NCI-H526 (cell line): ENCODE measurements around the gene PTGIR.

ENCODE experiments used
- DNase-seq, 2 experiments: peaks; one replicate each; lab custom pipeline; 2025; lab: John Stamatoyannopoulos, UW

Gene PTGIR

DNA sequence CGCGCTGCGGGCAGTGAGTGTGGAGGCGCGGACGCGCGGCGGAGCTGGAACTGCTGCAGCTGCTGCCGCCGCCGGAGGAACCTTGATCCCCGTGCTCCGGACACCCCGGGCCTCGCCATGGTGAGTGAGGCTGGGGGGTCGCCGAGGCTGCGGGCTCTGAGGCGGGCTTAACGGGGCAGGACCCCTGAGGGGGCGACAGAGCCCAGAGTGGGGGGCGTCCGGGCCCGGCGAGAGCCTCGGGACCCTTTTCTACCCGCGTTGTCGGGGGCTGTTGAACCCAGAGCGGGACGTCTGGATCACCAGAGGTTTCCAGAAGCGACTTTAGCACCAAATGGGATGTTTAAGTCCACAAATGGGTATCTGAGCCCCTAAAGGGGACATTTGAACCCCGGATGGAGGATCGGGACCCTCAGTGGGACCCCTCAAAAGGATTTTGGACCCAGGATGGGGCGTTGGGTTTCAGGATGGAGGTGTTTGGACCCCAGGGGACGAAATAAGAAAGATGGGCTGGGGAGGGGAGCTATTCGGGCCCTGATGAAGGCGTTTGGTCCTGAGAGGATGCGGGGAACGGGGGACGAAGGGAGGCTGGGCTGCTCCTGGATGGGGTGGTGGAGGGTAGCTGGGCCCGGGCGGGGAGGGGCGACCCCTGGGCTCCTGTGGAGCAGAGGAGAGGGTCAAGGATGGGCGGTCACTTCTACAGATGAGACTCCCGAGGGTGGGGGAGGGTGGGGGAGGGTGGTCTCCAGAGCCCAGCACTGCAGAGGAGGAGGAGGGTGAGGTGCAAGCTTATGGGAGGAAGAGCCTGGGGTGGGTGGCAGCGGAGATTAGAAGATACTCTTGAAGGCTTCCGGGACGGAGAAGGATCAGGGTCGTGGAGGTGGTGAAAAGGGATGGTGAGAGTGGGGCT is 23.3 kb downstream of the PTGIR start, which contains the start of gene CALM3:
TSS of gene CALM3 (plus strand) at position 13 of the 907 bp plus-strand sequence. CDS start at position 118, 105 bp downstream.
- DNase-seq = peak in 1 of 2 experiments; percentile 38

DNA sequence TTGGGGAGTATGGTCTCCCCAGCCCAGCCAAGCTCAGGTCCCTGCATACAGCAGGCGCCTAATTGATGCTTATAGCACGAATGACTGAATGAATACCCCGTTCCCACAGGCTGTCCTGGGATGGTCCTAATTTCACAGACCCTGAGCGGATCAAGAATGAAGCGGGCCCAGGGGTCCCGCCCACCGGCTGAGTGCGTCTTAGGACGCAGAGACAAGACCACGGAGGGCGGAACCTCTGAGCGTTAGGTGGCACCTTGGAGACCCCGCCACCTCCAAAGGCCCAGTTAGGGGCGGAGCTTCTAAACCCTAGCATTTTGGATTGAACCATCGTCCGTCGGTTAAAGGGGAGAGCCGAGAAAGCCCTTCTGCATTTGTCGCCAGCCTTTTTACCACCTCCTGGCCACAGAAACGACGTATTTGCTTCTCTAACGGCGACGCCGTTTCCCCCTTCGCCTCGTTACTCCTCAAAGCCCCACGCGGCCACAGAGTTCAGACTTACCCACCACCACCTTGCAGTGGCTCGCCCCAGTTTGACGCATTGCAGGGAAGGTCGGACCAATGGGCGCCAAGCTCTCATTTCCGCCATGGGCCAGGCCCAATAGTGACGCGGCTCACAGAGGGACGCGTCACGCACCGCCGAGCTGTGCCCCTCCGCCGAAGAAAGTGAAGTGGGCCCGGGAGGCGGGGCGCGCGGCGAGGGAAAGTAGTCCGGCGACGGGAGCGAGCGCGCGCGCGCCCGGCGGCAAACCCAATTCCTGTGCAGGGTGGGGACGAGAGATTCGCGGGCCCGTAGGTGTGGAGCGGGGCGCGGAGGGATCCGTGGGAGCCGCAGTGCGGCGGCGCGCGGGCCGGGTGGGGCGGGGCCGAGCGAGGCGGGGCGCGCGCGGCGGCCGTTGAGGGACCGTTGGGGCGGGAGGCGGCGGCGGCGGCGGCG is 24.2 kb downstream of the PTGIR start:
- DNase-seq = peak; percentile 94 to 98

DNA sequence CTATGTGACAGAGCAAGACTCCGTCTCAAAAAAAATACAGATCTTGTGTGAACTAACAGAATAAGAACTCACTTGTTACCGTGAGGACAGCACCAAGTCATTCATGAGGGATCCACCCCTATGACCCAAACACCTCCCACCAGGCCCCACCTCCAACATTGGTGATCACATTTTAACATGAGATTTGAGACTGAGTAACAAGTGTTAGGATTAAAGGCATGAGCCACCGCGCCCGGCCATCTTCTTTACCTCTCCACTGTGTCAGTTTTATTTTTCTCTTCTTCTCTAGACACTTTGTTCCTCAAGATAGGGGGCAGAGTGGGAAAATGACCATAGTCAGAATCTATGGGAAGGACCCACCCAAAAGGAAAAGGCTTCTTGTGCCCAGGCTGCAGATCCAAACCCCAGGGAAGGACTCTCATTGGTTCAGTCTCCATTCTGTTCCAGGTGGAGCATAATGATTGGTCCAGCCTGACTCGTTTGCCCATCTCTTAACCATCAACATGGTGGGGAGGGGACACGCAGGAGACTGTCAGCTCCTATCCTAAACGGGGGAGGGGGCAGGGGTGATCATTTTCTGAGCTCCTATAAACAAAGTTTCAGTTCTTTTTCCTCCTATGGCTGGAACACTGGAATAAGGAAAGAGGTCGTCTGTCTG is 25.0 kb downstream of the PTGIR start:
- no peak for DNase-seq

- no peak for DNase-seq
Observed at GRCh38 chr19:46598372-46598917, 26.4 kb downstream of the PTGIR start.

- no peak for DNase-seq
Observed at GRCh38 chr19:46596008-46596407, 28.9 kb downstream of the PTGIR start.

- no peak for DNase-seq
Observed at GRCh38 chr19:46591870-46592269, 33.0 kb downstream of the PTGIR start.

DNA sequence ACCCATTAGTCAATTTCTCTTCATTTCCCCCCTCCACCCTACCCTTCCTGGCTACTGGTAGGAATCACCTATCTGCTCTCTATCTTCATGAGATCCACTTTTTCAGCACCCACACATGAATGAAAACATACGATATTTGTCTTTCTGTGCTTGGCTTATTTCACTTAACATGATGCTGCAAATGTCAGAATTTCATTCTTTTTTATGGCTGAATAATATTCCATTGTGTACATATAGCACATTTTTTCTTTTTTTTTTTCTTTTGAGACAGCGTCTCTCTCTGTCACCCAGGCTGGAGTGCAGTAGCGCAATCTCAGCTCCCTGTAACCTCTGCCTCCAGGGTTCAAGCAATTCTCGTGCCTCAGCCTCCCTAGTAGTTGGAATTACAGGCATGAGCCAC is 33.6 kb downstream of the PTGIR start:
- DNase-seq = no peak

- no peak for DNase-seq
Observed at GRCh38 chr19:46587861-46588260, 37.0 kb downstream of the PTGIR start.

- no peak for DNase-seq
Observed at GRCh38 chr19:46586294-46586693, 38.6 kb downstream of the PTGIR start.

- no peak for DNase-seq
Observed at GRCh38 chr19:46585539-46585938, 39.4 kb downstream of the PTGIR start.

GRCh38 chr19:46580247-46580646 is 44.6 kb downstream of the PTGIR start:
- DNase-seq = no peak

DNA sequence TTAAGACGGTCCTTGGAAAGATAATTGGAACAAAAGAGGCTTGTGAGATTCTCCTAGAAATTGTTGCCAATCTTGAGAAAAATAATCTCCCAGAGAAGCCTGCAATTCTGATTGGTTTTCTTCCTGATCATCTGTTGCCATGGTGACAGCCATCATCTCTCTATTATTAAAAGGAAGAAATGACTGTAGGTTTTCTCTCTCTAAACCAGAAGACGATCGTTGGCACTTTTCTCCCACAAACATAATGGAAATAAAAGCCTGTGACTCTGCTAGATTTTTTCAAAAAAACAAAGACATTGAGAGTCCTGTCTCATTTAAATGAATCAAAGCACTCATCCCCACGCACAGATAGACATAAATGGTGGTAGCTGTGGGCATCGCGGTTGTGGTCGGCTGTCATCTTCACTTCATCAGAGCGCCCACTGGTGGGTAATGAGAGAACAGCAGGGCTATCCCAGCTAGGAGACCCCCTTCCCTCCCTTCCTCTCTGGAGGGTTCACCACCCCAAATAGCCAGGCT is 45.5 kb downstream of the PTGIR start:
- DNase-seq = peak in 1 of 2 experiments; percentile 57

DNA sequence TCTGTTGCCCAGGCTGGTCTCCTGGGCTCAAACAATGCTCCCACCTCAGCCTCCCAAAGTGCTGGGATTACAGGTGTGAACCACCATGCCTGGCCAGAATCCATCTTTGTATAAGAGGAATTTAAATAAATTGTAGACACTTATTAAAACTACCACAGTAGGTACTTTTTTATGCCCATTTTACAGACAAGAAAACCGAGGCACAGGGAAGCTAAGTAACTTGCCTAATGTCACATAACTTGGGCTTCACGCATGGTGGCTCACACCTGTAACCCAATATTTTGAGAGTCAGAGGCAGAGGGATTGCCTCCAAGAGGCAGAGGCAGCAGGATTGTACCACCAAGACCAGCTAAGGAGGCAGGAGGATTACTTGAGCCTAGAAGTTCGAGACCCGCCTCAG is 46.4 kb downstream of the PTGIR start:
- no peak for DNase-seq

GRCh38 chr19:46574533-46574932 is 50.4 kb downstream of the PTGIR start:
- no peak for DNase-seq

DNA sequence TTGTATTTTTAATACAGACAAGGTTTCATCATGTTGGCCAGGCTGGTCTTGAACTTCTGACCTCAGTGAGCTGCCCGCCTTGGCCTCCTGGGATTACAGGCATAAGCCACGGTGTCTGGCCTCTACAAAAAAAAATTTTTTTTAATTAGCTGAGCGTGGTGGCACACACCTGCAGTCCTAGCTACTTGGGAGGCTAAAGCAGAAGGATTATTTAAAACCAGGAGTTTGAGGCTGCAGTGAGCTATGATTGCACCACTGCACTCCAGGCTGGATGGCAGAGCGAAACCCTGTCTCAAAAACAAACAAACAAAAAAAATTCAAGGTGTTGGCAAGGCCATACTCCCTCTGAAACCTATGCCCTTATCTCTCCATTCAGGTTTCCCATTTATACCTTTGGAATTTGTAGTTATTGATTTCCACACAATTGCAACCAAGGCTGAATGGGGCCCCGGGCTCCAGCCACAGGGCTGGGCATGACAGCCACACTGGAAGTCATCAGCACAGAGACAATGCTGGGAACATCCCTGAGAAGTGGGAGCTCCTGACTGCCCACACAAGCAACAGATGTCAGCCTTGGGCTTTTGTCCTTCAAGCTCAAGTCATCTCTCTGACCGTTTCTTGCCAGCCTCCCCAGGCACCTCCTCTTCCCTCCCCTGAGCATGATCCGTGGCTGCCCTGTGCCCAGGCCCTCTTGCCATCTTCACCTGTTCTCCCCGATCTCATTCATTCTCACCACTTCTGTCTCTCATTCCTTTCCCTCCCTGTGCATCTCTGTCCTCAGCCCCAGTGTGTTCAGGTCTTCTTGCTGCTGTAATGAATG is 51.0 kb downstream of the PTGIR start:
- no peak for DNase-seq

DNA sequence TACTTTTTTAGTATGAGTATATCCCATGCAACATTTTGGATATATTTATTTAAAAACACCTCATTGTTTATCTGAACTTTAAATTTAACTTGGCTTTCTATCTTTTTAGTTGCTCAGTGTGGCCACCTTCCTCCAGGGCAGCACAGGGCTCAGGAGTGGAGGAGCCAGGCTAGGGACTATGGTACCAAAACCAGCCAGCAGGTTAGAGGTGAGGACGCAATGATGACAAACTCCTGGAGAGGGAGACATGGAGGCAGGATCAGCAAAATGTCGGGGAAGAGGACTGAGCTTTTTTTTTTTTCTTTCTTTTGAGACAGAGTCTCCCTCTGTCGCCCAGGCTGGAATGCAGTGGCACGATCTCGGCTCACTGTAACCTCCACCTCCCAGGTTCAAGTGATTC is 53.4 kb downstream of the PTGIR start:
- DNase-seq = peak in 1 of 2 experiments; percentile 37
